PC-9 (cell line): ENCODE measurements around the gene TIGD4. TPM values are rescaled to one million over a fixed set of nuclear protein-coding genes. Genes with fewer than 3 reads are reported as not detected.

Experiments
- BruUV-seq: library from RNA; stranded (reverse); fragments of 400-500 nt; replicated peaks from 2 replicates; lab custom pipeline; 2021; lab: Mats Ljungman, UMichigan
- CTCF ChIA-PET: fragments of 300-600 bp; sonication (Branson Sonifier 250); formaldehyde crosslinking; loops from one replicate; lab custom pipeline; 2022; ENCODE audit warnings: antibody characterized with exemption; lab: Charles Lee
- POLR2A ChIA-PET: fragments of 300-600 bp; sonication (Branson Sonifier 250); formaldehyde crosslinking; loops from one replicate; lab custom pipeline; 2022; ENCODE audit warnings: antibody characterized with exemption; ENCODE audit not compliant: unreplicated experiment; lab: Charles Lee
- DNase-seq, 2 experiments: peaks; one replicate each; pipeline versions ENCODE4 v3.0.0 to v3.0.0-alpha.2; 2015 to 2022; ENCODE audit warnings: mixed read lengths in 1 of 2
- H2AFZ ChIP-seq: fragments of 200-600 bp; sonication (generic); 2 replicates; pipeline ENCODE4 v1.8.1; 2017; ENCODE audit warnings: antibody characterized with exemption
- H3F3A ChIP-seq: fragments of 200-600 bp; sonication (generic); 2 replicates; pipeline ENCODE4 v1.8.1; 2017; ENCODE audit warnings: antibody characterized with exemption, mild to moderate bottlenecking, low read depth; ENCODE audit not compliant: insufficient read depth
- H3K27ac ChIP-seq: fragments of 200-600 bp; sonication (generic); 2 replicates; pipeline ENCODE4 v1.6.1; 2016; ENCODE audit warnings: mixed run types
- H3K27me3 ChIP-seq: fragments of 200-600 bp; sonication (generic); 2 replicates; pipeline ENCODE4 v1.6.1; 2016; ENCODE audit warnings: low read depth, mixed run types; ENCODE audit not compliant: insufficient read depth
- H3K36me3 ChIP-seq: fragments of 200-600 bp; sonication (generic); 2 replicates; pipeline ENCODE4 v1.6.1; 2016; ENCODE audit warnings: low read depth, mixed run types
- H3K4me1 ChIP-seq: fragments of 200-600 bp; sonication (generic); replicated peaks from 2 replicates; pipeline ENCODE4 v1.6.1; 2016; ENCODE audit warnings: mixed run types; ENCODE audit not compliant: insufficient read depth
- H3K4me2 ChIP-seq: fragments of 200-600 bp; sonication (generic); 2 replicates; pipeline ENCODE4 v1.6.1; 2017; ENCODE audit warnings: mixed run types
- H3K4me3 ChIP-seq: fragments of 200-600 bp; sonication (generic); 2 replicates; pipeline ENCODE4 v1.6.1; 2016; ENCODE audit warnings: mixed run types
- H3K79me2 ChIP-seq: fragments of 200-600 bp; sonication (generic); 2 replicates; pipeline ENCODE4 v1.6.1; 2017; ENCODE audit warnings: low read depth, mixed run types
- H3K9me2 ChIP-seq: fragments of 200-600 bp; sonication (generic); 2 replicates; pipeline ENCODE4 v1.8.1; 2017; ENCODE audit warnings: mild to moderate bottlenecking; ENCODE audit not compliant: insufficient read depth
- H3K9me3 ChIP-seq: fragments of 200-600 bp; sonication (generic); 2 replicates; pipeline ENCODE4 v1.8.1; 2016; ENCODE audit warnings: low read depth; ENCODE audit not compliant: insufficient read depth
- H4K20me1 ChIP-seq: fragments of 200-600 bp; sonication (generic); 2 replicates; pipeline ENCODE4 v1.8.1; 2017; ENCODE audit not compliant: insufficient read depth
- CTCF ChIP-seq: fragments of 200-600 bp; sonication (generic); conservative IDR thresholded peaks from 2 replicates; pipeline ENCODE4 v1.6.1; 2017; ENCODE audit warnings: mixed run types, antibody characterized with exemption, mild to moderate bottlenecking, moderate library complexity
- EZH2 ChIP-seq: fragments of 200-600 bp; sonication (generic); IDR thresholded peaks from 2 replicates; pipeline ENCODE4 v1.8.0; 2017; ENCODE audit warnings: antibody characterized with exemption, low read depth
- intact Hi-C: fragments of 100-400 bp; cut with micrococcal nuclease; formaldehyde crosslinking; loops from one replicate; pipeline ENCODE4 v1.10.0; 2022; ENCODE audit not compliant: unreplicated experiment
- total RNA-seq: library from RNA; stranded (reverse); gene quantifications from 2 replicates; pipeline ENCODE4 v1.2.3, GENCODE V29; 2021

TIGD4 gene
- total RNA-seq, 1 experiment from 2014 or later = 0.70 TPM

- TF ChIP-seq EZH2 (no peak), CTCF (no peak)
- H3K27me3 ChIP-seq = no peaks in the 10 kb centered on the region
- no peaks in the 10 kb centered on the region for H3K36me3 ChIP-seq
- ChIA-PET POLR2A (no interaction called here), CTCF (no interaction called here)
- H3K4me2 ChIP-seq = no peak overlapping the region
- no peak overlapping the region for H3K4me3 ChIP-seq
- H3K79me2 ChIP-seq = no peaks in the 10 kb centered on the region
- H4K20me1 ChIP-seq = no peaks in the 10 kb centered on the region
- H3K4me1 ChIP-seq = no peaks in the 10 kb centered on the region
- H2AFZ ChIP-seq = no peak overlapping the region
- intact Hi-C loops = no loop called here
- H3F3A ChIP-seq = no peaks in the 10 kb centered on the region
- no TSS peak for BruUV-seq
- H3K27ac ChIP-seq = no peak overlapping the region
- H3K9me3 ChIP-seq = no peaks in the 10 kb centered on the region; the same call in 1 of the 2 replicates
- no peaks in the 10 kb centered on the region for H3K9me2 ChIP-seq
- no peak for DNase-seq
Observed at GRCh38 chr4:152819026-152819645, 39.6 kb upstream of the TIGD4 start.

- Histone ChIP-seq H3K9me3 (no peaks in the 10 kb centered on the region; the same call in 1 of the 2 replicates), H3K4me2 (no peak overlapping the region), H3K4me3 (no peak overlapping the region), H3K27ac (no peak overlapping the region), H3K36me3 (no peaks in the 10 kb centered on the region), H3F3A (no peaks in the 10 kb centered on the region), H3K79me2 (no peaks in the 10 kb centered on the region), H3K9me2 (no peaks in the 10 kb centered on the region), H2AFZ (no peak overlapping the region), H4K20me1 (no peaks in the 10 kb centered on the region), H3K4me1 (no peaks in the 10 kb centered on the region), H3K27me3 (no peaks in the 10 kb centered on the region)
- DNase-seq = no peak
- ChIA-PET POLR2A (no interaction called here), CTCF (no interaction called here)
- TF ChIP-seq CTCF (no peak), EZH2 (no peak)
- no TSS peak for BruUV-seq
- intact Hi-C loops = no loop called here
Observed at GRCh38 chr4:152817331-152817730, 37.8 kb upstream of the TIGD4 start.

GRCh38 chr4:152815078-152815477, 35.5 kb upstream of the TIGD4 start:
- Histone ChIP-seq H3F3A (no peaks in the 10 kb centered on the region), H3K27me3 (no peaks in the 10 kb centered on the region), H4K20me1 (no peaks in the 10 kb centered on the region), H3K9me2 (no peaks in the 10 kb centered on the region), H3K79me2 (no peaks in the 10 kb centered on the region), H2AFZ (no peak overlapping the region), H3K27ac (no peak overlapping the region), H3K4me2 (no peak overlapping the region), H3K9me3 (no peaks in the 10 kb centered on the region), H3K36me3 (no peaks in the 10 kb centered on the region), H3K4me1 (no peaks in the 10 kb centered on the region), H3K4me3 (no peak overlapping the region)
- TF ChIP-seq EZH2 = no peak
- no TSS peak for BruUV-seq
- POLR2A ChIA-PET = interaction anchor here (0.6 kb wide), 1 partner anchor 76 kb away, joined by 3 read pairs; no protein-coding TSS in a partner anchor
- intact Hi-C loops = no loop called here
- DNase-seq = no peak
- CTCF ChIA-PET = no interaction called here
